Nephron (organoid): ENCODE results near the gene KCNH2.
A peak's percentile ranks its signal among the peaks of the same experiment; 100 is the strongest.

ENCODE experiments used
- H3K27ac Mint-ChIP-seq, 3 experiments: 2 replicates each; pipeline ENCODE4 v1.8.0; 2020; ENCODE audit warnings: mixed read lengths in 3 of 3, mild to moderate bottlenecking in 2 of 3, moderate library complexity in 1 of 3
- H3K27me3 Mint-ChIP-seq: 2 replicates; pipeline ENCODE4 v1.8.0; 2021; ENCODE audit warnings: low read depth, mild to moderate bottlenecking, moderate library complexity, mixed read lengths
- H3K36me3 Mint-ChIP-seq: 2 replicates; pipeline ENCODE4 v1.8.0; 2020; ENCODE audit warnings: low read depth, mixed read lengths
- H3K4me1 Mint-ChIP-seq: 2 replicates; pipeline ENCODE4 v1.8.0; 2020; ENCODE audit warnings: mixed read lengths
- H3K4me3 Mint-ChIP-seq, 3 experiments: 2 replicates each; pipeline ENCODE4 v1.8.0; 2020; ENCODE audit warnings: mild to moderate bottlenecking in 3 of 3, mixed read lengths in 3 of 3, moderate library complexity in 2 of 3
- H3K9me3 Mint-ChIP-seq: 2 replicates; pipeline ENCODE4 v1.8.0; 2020; ENCODE audit warnings: mixed read lengths
- CTCF ChIP-seq, 3 experiments: fragments of 200-600 bp; sonication (generic); IDR thresholded peaks; one replicate each; pipeline ENCODE4 v1.5.0; 2021; ENCODE audit warnings: antibody characterized with exemption in 3 of 3; ENCODE audit not compliant: unreplicated experiment in 3 of 3

KCNH2 gene

GRCh38 chr7:150959081-150959480, 19.0 kb downstream of the KCNH2 start:
- peaks cover 3% of the 10 kb centered on the region for H3K36me3 Mint-ChIP-seq
- H3K27ac Mint-ChIP-seq: peak overlapping the region; percentile 27 to 82 (median 67)
- no peak for TF ChIP-seq CTCF (IDR thresholded peaks at IDR 0.05; ENCODE audit: unreplicated experiment in 3 of 3)
- no peaks in the 10 kb centered on the region for H3K9me3 Mint-ChIP-seq
- H3K4me1 Mint-ChIP-seq: peaks cover 58% of the 10 kb centered on the region
- no peaks in the 10 kb centered on the region for H3K27me3 Mint-ChIP-seq
- H3K4me3 Mint-ChIP-seq: no peak overlapping the region

GRCh38 chr7:150958597-150958996, 19.5 kb downstream of the KCNH2 start:
- peaks cover 3% of the 10 kb centered on the region for H3K36me3 Mint-ChIP-seq
- no peak overlapping the region for H3K4me3 Mint-ChIP-seq
- TF ChIP-seq CTCF (IDR thresholded peaks at IDR 0.05; ENCODE audit: unreplicated experiment in 3 of 3): no peak
- H3K9me3 Mint-ChIP-seq: no peaks in the 10 kb centered on the region
- no peaks in the 10 kb centered on the region for H3K27me3 Mint-ChIP-seq
- peaks cover 61% of the 10 kb centered on the region for H3K4me1 Mint-ChIP-seq
- peak overlapping the region; percentile 27 to 82 (median 67) for H3K27ac Mint-ChIP-seq

- Mint-ChIP-seq H3K4me3 (no peak overlapping the region), H3K27me3 (no peaks in the 10 kb centered on the region), H3K9me3 (no peaks in the 10 kb centered on the region), H3K4me1 (peaks cover 64% of the 10 kb centered on the region), H3K27ac (no peak overlapping the region), H3K36me3 (peaks cover 3% of the 10 kb centered on the region)
- TF ChIP-seq CTCF (IDR thresholded peaks at IDR 0.05; ENCODE audit: unreplicated experiment in 3 of 3): no peak
Measured at GRCh38 chr7:150958062-150958552, 20.0 kb downstream of the KCNH2 start.

GRCh38 chr7:150957133-150958020, 20.7 kb downstream of the KCNH2 start:
- Mint-ChIP-seq H3K9me3 (no peaks in the 10 kb centered on the region), H3K27ac (peak overlapping the region; percentile 71 to 91 (median 80)), H3K27me3 (no peaks in the 10 kb centered on the region), H3K4me1 (peaks cover 58% of the 10 kb centered on the region), H3K36me3 (peaks cover 3% of the 10 kb centered on the region), H3K4me3 (peak overlapping the region; percentile 15 to 46 (median 43))
- TF ChIP-seq CTCF (IDR thresholded peaks at IDR 0.05; ENCODE audit: unreplicated experiment in 3 of 3): no peak

- no peaks in the 10 kb centered on the region for H3K9me3 Mint-ChIP-seq
- no peak for TF ChIP-seq CTCF (IDR thresholded peaks at IDR 0.05; ENCODE audit: unreplicated experiment in 3 of 3)
- peaks cover 4% of the 10 kb centered on the region for H3K36me3 Mint-ChIP-seq
- H3K4me3 Mint-ChIP-seq: peak overlapping the region in 2 of 3 experiments; percentile 15 to 46
- H3K4me1 Mint-ChIP-seq: peaks cover 51% of the 10 kb centered on the region
- H3K27me3 Mint-ChIP-seq: no peaks in the 10 kb centered on the region
- peak overlapping the region; percentile 71 to 91 (median 90) for H3K27ac Mint-ChIP-seq
Measured at GRCh38 chr7:150956395-150957132, 21.6 kb downstream of the KCNH2 start.
